GM19468 (cell line): Measurements from ENCODE around the gene HIVEP3.

Experiments used
- ATAC-seq: cut with Tn5 transposase; IDR thresholded peaks from one replicate; pipeline ENCODE4 v1.9.1; 2021; ENCODE audit warnings: mild to moderate bottlenecking, moderate library complexity, moderate number of reproducible peaks; ENCODE audit not compliant: unreplicated experiment; ENCODE audit errors: extremely low read depth

The HIVEP3 gene

DNA sequence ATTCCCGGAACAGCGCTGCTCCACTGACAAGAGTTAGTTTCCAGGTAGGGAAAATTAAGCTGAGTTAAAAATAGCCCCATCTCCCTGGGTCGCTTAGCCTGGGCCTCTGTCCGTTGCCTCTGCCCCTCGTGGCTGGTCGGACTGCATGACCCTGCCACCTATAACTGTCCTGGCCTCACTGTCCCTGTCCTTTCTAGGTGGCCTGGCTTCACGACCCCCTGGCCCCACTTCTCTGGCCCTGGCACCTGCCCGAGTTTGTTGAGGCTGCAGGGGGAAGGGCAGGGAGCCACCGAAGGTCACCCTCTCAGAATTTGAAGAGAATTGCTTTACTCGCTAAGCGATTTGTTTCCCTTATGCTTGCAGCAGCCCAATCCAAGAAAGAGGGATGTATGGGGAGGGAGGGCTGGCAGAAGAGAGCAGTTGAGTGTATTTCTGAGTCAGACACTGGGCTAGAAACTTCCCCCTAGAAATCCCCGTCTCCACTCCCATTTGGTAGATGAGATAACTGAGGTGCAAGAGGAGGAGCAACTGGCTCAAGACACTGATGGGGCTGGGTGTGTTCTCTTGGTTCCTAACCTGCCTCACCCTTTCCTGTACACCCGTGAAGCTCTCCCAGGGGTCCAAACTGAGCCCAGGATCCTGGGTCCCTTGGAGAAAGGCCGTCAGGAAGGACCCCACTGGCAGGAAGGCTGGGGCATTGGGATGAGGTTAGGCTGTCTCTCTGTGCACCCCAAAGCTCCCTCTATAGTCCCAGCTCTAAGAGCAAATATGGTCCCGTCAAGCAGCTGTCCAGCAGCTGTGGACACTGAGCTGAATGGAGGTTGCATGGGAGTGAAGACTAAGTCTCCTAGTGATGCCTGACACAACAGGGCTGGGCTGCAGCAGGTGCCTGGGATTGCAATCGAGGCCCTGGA lies 431.3 kb downstream of the HIVEP3 start:
- no peak for ATAC-seq

DNA sequence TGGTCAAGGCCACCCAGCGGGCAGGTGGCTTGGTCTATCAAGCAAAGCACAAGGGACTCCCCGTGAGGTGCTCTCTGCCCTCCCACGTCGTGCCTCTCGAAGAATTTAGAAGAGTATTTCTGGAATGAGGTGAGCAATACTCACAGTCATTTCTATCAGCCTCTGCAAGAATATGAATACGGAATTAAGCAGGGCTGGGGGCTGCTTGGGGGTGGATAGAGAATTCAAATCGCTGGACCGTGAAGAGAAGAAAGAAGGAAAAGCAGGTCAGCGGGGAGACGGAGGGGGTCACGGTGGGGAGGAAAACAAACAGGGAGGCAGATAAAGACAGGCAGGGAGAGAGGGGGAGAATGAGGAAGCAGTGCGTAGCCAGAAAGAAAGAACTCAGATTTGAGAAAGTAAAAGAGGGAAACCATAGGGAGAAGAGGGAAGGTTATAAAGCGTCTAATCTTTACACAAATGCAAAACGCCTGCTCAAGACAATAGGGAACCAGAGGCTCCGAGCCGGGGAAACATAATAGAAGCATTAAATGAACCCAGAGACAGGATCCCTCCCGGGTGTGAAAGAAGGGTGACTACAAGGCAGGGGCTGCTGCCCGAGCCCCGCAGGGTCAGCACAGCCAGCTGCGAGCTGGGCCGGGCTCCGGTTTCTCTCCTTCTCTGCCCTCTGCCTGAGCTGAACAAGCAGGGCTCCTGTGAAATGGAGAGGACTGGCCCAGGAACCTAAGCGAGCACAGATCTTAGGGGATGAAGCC lies 432.2 kb downstream of the HIVEP3 start:
- ATAC-seq: no peak

DNA sequence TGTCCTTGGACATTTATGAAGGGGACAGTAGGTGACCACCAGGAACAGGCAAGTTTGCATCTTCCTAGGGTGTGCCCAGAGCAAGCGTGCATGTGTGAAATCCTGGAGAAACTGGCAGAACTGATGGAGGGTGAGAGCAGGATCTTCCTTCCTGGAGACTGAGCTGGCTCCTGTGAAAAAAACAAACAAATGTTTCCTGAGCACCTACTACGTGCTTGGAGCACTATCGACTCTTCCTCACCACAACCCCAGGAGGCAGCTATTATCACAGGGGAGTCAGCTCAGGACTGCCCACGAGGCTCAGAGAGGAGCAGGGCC lies 432.7 kb downstream of the HIVEP3 start:
- ATAC-seq: no peak

DNA sequence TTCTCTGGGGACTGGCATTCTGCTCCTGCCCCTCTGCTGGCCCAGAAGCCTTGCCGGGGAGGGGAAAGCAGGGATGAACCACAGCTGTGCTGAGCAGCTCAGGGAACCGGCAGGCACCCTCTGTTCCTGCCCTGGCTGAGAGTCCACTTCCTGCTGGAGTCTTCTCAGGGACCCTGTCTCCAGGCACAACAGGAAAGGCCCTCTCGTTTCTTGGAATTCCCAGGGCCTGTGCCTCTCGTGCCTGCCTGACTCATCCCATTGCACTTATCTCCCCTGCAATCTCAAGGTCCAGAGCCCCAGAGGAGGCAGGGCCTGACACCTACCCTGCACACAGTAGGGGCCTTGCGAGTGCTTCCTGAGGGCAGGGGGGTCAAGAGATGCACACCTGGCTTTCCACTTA lies 433.1 kb downstream of the HIVEP3 start:
- ATAC-seq: no peak

DNA sequence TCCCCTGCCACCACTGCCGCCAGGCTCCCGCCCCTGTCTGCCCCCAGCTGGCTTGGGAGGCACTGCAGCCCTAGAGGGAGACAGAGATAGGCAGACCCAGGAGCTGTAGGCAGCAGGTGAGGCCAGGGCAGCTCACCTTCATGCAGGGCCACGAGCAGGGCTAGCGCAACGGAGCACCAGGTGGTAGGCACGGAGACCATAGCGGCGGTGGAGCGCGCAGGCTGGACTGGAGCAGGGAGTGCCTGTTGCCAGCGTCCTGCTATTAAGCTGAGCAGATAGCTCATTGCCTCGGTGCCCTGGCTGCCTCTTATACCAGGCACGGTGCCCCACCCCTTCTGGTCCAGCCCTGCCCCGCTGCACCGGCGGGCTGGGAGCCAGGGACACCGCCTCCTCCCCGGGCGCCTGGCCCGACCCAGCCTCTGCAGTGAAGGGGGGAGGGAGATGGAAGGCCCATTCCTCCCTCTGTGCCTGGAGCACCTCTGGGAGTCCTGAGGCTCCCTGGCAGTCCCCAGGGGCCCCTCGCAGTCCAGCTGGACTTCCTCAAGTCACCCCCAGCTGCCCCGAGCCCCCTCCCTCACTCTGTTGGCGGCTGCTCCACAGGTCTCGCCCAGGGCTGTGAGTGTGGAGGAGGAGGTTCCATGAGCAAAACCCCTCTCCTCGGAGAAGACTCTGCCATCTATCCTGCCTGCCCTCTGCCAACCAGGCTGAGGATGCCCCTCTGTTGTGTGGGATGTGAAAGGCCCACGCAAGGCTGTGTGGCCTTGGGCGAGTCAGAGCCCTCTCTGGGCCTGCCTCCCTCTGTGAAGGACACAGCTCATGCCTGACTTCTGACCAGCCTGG lies 434.1 kb downstream of the HIVEP3 start, which contains the start of gene EDN2:
TSS of gene EDN2 (minus strand) at position 282 of the 840 bp plus-strand sequence. CDS start at position 200, 82 bp downstream.
- no peak for ATAC-seq

DNA sequence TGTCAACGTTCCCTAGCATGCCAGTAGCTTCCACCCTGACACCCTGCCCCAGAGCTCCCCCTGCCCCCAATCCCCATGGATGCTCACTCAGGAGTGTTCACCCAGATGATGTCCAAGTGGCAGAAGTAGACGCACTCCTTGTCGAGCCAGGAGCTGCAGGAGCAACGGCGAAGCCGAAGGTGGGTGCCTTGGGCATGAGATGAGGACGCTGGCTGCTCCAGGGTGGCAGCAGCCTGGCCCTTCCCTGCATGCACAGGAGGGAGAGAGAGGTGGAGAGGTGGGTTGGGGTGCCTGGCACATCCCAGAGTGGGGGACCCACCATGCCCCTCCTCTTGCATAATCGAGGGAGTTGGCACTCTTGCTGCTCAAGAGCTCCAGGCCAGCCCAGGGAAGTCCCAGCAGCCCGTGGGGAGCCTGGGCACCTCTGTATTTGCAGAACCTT lies 434.7 kb downstream of the HIVEP3 start:
- ATAC-seq: no peak

DNA sequence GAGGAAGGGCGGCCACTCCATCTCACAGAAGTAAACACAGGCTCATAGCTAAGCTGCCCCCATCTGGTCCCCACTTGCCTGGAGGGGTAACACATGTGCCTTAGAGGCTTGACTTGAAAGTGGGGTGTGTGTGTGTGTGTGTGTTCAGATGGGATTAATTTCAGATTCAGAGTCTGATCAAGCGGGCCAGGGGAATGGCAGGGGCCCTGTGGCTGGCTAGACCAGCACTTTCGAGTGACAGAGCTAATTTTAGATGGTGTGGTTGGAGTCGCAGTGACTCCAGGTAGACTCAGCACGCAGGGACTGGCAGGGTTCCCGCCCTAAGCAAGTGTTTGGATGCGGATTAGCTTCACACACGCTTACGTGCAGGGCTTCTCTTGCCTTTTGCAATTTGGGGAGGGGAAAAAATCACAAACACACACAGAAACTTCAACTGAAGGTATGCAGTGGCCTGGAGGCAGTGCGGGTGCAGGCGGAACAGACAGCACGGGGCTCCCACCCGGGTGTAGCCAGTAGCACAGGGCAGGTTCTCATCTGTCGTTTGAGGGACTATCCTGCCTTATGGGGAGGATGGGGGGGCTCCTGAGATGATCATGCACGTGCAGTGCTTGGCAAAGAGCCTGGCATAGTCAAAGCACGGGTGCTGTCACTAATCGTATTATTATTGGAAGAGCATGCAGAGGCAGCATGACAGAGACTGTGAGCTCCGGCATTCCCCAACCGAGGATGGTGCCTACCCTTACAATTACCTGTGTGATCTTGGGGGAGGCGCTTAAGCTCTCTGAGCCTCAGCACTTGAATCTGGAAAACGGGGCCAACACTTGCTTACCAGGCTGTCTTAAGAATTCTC lies 435.5 kb downstream of the HIVEP3 start:
- no peak for ATAC-seq

DNA sequence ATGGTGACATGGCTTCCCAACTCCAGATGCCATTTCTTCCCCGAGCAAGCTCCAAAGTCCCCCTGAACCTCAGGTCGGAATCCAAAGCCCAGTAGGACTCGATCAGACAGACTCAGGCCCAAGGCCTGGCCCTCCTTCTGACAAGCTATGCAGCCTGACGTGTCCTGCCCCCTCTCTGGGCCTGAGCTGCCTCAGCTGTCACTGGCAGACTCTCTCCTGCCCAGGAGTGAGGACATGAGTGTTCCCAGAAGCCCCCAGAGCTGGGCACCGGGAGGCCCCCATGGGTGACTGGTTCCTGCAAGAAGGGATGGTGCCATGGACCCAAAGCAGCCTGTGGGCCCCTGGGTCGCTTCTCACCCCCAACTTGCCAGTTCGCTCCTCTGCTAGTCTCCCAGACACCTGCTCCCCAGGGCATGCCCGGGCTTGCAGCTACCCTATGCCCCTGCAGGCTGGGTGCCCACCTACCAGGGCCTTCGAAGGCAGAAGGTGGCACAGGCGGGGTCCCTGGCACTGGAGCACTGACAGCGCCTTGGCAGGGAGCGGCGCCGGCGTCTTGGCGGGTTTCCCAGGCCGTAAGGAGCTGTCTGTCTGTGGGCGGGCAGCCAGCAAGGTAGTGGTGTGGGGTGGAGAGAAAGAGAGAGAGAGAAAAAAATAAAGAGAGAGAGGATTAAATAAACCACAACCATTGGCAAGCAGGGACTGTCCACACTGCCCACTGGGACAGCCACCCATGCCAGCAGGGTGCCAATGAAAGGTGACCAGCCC lies 436.5 kb downstream of the HIVEP3 start:
- no peak for ATAC-seq

DNA sequence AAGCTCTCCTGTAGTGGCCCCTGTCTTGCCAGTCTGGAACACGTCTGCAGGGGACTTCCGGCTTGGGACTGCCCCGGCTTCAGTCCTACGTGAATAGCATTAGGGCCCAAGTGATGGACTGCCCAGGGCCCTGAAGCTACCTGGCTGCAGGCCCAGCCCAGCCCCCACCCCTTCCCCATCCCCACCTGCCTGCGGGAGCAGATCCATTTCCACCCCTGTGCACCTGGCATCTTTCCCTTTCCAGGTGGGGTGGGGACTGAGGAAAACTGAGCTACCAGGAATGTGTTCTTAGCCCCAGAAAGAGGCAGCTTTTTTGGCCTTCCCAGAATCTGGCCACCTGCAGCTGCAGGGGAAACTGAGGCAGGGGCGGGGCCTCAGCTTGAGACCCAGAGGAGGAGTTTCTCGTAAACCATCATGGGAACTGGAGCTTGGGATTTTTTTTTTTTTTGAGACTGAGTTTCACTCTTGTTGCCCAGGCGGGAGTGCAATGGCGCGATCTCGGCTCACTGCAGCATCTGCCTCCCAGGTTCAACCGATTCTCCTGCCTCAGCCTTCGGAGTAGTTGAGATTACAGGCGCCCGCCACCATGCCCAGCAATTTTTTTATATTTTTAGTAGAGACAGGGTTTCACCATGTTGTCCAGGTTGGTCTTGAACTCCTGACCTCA lies 437.5 kb downstream of the HIVEP3 start:
- ATAC-seq: no peak

DNA sequence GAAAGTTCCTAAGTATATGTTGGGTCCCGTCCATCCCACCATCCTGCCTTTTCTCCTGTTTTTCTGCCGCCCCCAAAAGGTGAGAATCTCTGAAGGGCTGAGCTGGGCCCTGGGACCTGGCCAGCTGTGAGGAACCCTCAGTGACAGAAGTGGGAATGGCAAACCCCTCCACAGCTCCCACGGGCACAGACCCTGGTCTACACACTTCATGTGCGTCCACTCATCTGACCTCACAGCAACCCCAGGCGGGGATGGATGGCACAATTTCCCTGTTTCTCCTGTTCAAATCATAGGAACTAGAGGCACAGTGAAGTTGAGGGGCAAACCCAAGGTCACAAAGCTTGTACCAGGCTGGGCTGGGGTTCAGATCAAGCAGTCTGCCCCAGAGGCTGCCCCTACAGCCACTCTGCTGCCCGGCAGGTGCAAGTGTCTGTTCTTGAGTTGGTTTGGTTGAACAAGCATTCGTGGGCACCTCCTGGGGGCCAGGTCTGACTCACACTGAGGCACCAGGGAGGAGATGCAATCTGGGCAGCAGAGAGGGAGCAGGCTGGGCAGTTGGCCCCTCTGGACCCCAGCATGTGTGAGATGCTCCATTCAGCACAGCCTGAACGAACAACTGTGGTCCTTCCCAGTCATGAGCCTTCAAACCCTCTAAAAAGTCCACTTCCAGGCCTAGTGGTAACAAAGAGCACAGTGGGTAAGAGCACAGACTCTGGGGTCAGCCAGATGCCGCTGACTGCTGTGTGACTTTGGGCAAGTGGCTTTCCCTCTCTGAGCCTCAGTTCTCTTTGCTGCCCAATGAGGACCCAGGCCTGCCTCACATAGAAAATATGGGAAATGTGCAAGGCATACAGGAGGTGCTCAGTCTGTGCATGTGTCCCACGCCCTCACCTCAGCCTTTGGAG lies 438.3 kb downstream of the HIVEP3 start:
- ATAC-seq: no peak

DNA sequence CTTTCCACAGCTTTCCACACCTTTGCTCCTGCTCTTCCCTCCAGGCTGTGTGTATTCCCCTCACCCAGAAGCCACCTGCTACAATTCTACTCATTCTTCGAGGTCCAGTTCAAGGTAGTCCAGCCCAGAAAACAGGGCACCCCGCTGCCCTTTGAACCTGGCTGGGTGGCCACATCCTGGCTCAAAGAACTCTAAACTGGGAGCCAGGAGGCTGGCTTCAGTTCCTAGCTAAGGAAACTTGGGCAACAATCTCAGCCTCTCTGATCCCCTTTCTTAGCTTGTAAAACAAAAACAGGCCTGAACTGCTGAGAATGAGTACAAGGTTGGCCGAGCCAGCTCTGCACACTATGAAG lies 438.9 kb downstream of the HIVEP3 start:
- no peak for ATAC-seq

DNA sequence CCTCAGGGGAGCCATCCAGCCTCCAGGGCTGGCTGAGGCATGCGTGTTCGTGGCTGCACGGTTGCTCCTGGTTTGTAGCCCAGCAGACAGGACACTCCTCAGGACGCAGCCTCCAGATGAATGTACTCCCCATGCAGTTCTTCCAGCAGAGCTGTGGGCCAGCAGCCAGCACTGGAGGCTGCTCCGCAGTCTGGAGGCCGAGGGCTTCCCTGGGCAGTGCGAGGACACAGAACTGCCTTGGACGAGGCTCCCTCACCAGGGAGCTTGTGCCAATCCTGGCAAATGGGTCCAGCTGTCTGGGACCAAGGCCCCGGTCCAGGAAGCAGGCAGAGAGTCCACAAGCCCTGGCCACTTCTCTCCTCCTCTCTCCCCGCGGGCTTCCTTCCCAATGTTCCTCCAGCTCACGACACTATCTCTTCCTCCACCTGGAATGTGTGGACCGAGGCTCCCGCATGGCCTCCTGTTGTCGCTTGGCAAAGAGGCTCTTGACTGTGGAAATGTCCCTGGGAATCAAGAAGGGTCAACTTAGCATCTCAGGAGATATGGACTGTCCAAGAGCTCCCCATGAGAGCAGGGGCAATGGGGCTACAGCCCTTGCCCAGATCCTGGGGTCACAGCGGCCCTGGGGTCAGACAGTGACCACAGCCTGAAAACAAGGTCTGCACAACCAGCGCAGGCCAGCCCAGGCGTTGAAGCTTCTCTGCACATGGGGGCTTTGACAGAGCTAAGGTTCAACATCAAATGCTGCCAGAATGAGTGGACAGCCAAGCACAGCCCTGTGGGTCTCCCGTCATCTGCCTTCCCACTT lies 439.5 kb downstream of the HIVEP3 start:
- ATAC-seq: no peak

DNA sequence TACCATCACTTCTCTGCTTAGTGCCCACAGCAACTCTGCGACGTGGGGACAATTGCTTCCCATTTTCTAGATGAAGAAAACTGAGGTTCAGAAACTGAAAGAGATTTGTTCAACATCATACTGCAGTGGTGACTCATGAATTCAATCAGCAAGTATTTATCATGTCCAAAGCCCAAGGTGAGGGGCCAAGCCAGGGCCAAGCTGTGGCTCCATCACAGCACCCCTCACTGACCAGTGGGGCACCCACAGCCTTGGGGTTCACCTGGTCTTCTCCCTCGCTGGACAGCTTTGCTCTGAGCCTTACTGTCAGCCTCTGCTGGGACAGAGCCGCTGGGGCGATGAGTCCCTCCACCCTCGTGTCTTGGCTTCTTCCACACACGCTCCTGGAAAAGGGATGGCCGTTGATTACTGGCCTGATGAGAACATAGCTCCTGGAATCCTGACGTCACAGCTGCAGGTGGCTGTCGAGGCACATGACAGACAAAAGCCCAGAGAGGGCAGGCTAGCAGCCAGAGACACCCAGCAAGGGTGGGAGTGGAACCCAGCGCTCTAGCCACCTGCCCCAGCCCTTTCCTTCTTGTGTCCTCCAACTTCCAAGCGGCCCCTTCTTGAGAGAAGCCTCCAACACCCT lies 440.5 kb downstream of the HIVEP3 start:
- ATAC-seq: no peak

DNA sequence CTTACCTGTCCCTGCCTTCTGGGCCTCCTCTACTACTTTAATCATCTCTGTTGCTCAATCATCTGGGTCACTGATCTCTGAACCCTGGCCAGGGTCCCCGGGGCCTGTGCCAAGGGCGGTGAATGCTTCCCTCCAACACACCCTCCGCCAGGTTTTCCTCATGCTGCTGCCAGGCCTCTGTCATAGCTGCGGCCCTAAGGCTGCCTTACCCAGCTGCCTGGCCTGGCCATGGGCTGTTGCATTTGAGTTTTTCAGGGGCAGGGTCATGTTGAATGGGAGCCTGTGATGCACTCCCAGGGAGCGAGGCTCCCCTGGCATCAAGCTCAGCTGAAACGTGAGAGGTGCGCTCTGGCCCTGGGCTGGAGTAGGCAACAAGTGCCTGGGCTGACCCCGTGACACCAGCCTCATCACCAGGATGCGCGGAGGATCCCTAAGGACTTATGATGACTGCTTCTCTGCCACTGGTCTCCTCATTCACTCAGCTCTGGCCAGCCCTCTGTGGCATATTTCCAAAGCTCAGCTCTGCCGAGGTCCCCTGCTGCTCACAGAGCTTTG lies 441.8 kb downstream of the HIVEP3 start:
- ATAC-seq: no peak

DNA sequence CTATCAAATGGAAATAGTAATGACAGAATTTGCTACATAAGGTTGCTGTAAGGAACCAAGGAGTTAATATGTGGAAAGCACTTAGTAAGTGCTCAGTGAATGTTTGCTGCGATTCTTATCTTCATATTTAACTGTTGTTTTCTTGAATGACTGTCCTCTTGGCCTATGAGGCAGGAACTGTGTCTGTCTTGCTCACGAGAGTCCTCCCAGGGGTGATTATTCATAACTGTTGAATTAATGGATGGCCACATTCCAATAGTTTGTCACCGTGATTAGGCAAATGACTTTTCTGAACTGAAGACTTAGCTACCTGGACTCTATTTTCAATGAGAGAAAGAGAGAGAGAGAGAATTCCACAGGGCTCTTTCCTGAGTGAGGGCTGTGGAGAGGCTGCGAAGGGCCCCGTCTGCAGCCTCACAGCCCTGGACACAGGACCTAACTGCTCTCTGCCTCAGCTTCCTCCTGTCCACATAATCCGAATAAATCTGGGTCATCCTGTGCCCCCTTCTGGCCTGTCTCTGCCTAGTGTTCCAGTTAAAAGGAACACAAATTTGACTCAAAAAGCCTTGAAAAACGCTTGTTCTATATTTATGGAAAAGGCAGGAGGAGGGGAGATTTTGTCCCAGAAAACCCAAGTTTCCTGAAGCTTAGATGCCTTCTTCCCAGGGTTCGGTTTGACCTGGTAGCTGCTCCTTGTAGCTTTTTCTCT lies 442.7 kb downstream of the HIVEP3 start:
- ATAC-seq: no peak
